Measurements from ENCODE around the gene SLC14A1.

SLC14A1 gene

DNA sequence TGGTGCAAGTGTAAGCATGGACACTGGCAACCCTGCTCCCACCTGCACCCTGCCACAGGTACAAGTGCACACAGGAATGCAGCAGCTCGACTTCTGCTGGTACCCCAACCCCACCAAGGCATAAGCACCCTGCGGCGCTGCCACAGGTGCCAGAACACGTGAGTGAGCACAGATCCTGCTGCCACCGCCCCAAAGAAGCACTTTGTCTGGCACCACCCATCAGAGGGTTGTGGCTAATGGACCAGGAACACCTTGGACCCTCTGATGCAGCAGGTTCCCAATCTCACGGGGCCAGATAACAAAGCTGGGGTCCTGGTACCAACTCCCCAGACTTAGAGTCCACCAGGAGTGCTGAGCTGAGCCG lies 32.2 kb upstream of the SLC14A1 start:
- TF ChIP-seq ZNF274 (IDR thresholded peaks at IDR 0.05; ENCODE audit: low read depth, low read length): no peak
- no peak overlapping the region for H3K4me3 ChIP-seq (ENCODE audit: low read length)

DNA sequence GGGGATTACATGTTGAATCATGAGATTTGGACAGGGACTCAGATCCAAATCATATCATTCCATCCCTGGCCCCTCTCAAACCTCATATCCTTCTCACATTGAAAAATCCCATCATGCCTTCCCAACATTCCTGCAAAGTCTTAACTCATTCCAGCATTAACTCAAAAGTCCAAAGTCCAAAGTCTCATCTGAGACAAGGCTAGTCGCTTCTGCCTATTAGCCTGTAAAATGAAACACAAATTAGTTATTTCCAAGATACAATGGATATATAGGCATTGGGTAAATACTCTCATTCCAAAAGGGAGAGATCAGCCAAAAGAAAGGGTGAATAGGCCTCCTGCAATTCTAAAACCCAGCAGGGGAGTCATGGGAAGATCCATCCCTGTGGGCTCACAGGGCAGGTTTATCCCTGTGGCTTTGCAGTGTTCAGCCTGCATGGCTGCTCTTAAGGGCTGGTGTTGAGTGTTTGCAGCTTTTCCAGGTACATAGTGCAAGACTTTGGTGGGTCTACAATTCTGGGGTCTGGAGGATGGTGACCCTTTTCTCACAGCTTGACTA lies 21.2 kb upstream of the SLC14A1 start:
- no peak overlapping the region for H3K4me3 ChIP-seq (ENCODE audit: low read length)
- no peak for TF ChIP-seq ZNF274 (IDR thresholded peaks at IDR 0.05; ENCODE audit: low read depth, low read length)

DNA sequence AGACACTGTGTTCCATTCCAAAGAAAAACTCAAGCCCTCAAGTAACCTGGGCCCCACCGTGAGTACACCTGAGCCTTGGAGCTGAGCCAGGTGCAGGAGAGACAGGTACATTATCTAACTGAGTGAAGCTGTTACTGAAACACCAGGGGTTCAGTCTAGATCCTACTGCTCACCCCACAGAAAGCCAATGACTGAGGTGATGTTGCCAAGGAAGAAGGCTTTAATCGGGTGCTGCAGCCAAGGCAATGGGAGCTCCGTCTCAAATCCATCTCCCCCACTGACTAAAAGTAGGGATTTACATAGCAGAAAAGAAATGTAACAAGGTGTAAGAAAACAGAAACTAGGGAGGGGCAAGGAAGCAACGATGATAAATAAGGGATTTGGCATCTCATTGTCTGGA lies 15.2 kb upstream of the SLC14A1 start:
- TF ChIP-seq ZNF274 (IDR thresholded peaks at IDR 0.05; ENCODE audit: low read depth, low read length): no peak
- no peak overlapping the region for H3K4me3 ChIP-seq (ENCODE audit: low read length)

DNA sequence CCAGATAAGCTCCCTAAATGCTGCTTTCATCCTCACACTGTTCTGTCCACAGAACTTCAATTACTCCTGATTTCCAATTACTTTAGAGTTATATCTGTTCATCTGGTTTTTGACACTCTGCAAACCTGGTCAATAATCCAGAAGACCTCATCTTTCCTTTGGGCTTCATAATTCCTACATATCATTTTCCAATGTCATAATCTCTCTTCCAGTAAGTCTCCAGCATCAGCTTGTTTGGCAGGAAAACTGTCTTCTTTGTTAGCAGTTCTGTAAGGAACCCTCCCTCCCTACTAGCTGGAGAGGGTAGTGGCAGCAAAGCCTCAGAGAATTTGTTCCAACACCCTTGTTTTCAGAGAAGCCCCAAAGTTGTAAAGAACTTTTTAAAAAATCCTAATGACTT lies 11.9 kb upstream of the SLC14A1 start:
- no peak for TF ChIP-seq ZNF274 (IDR thresholded peaks at IDR 0.05; ENCODE audit: low read depth, low read length)
- H3K4me3 ChIP-seq (ENCODE audit: low read length): no peak overlapping the region

DNA sequence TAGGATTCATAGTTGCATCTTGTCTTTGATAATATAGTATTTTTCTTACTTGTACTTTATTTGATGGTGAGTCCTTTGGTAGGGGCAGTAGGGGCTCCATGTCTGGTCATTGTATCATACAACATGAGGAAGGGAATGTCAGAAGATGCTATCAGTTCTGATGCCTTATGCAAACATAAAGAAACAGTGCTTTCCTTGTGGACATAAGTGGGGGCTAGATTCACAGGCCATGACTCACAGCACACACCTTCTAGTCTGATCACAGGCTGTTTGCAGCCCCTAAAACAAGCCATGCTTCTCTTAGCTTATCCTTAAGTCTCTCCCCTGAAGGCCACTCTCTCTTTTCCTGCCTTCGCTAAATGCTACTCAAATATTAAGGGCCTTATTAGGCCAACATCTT lies 10.7 kb upstream of the SLC14A1 start:
- TF ChIP-seq ZNF274 (IDR thresholded peaks at IDR 0.05; ENCODE audit: low read depth, low read length): no peak
- no peak overlapping the region for H3K4me3 ChIP-seq (ENCODE audit: low read length)

DNA sequence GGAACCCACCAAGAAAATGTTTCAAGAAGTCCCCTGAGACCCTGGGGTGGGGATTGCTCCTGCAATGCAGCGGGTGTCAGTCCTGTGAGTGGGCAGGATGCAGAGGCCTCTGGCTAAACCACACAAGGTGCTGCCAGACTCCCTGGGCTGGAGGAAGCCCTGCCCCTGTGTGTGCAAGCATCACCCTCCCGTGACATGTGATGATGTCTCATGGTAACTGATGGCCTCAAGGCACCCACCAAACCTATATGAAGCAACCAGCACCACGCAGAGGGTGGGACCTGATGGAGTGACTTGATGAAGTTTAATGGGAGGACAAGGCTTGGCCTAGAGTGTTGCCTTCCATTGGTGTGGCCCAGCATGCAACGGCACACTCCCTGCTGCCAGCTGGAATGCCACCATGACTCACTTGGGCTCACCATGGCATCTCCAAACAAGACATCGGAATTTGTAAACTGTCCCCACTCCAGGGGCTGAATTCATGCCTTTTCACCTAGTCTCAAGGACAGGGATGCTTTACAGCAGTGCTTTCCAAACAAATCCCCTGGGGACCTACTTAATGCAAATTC lies 8.7 kb upstream of the SLC14A1 start:
- H3K4me3 ChIP-seq (ENCODE audit: low read length): no peak overlapping the region
- no peak for TF ChIP-seq ZNF274 (IDR thresholded peaks at IDR 0.05; ENCODE audit: low read depth, low read length)

DNA sequence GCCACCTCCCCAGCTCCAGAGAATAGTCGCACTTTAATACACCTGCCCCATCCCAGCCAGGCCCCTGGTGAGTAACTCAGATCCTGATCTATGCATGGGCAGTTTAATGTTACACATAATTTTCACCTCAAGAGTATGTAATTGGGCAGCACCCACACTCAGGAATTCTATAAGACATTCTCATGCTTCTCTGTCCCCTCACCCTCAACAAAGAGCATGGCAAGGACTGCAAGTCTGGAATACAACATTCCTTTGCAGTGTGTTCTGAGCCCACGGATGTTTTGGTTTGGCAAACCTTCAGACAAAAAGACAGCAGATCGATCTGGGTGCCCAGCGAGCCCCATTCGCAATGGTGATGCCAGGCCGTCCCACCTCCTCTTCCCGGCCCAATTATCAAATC lies 4.9 kb upstream of the SLC14A1 start:
- H3K4me3 ChIP-seq (ENCODE audit: low read length): no peak overlapping the region
- TF ChIP-seq ZNF274 (IDR thresholded peaks at IDR 0.05; ENCODE audit: low read depth, low read length): no peak

DNA sequence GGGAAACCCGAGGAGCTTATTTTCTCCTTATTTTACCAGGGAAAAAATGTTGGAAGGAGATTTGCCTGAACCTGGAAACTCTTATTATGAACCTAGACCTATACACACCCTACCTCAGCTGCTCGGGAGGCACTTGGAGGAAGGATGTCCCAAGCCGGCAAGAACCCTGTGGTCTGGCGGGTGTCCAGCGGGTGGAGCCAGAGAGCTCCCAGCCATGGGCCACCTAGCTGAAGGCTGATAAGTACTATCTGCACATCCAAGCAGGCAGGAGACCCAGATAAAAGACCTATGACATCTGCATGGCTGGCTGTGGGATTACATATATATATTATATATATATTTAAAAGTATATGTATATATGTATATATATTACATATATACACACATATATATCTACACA lies 1.1 kb upstream of the SLC14A1 start:
- no peak for TF ChIP-seq ZNF274 (IDR thresholded peaks at IDR 0.05; ENCODE audit: low read depth, low read length)

DNA sequence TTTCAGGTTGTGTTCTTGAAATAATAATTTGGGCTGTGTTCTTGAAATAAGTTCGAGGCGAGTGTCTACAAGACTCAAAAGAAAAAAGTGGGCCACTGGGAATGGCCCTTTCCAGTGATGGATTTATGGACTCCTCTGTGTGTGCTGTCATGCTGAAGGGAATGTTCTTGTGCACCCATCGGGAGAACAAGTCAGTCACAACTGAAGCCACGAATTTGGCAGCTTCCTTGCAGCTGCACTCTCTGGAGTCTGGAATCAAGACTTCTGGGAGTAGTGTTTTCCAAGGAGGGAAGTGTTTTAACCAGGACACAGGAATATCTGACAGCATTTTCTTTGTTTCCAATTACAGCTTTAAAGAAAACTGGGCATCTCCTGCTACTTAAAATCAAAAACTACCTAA lies 620 bp downstream of the SLC14A1 start:
- TF ChIP-seq ZNF274 (IDR thresholded peaks at IDR 0.05; ENCODE audit: low read depth, low read length): no peak
- H3K4me3 ChIP-seq (ENCODE audit: low read length): no peak overlapping the region

More for the DNA sequence above, 1.1 kb upstream of the SLC14A1 start:
- H3K4me3 ChIP-seq (ENCODE audit: low read length): no peak overlapping the region

DNA sequence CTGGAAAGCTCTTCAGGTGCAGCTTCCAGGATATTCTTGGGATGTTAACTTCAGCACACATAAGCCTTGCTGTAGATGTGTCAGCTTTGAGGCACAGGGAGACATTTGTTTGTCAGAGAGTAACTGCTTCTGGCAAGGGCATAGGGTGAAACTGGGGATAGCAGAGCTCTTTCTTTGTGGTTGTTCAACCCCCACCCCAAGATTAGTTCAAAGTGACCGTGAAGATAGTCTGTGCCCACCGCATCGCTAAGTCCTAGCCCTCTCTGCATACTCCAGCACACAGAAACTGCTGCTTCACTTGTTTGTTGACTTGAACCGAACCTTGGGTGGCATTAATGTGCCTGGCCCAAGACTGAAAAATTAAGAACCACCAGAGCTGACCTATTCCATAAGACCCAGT lies 1.4 kb downstream of the SLC14A1 start:
- H3K4me3 ChIP-seq (ENCODE audit: low read length): no peak overlapping the region
- no peak for TF ChIP-seq ZNF274 (IDR thresholded peaks at IDR 0.05; ENCODE audit: low read depth, low read length)

DNA sequence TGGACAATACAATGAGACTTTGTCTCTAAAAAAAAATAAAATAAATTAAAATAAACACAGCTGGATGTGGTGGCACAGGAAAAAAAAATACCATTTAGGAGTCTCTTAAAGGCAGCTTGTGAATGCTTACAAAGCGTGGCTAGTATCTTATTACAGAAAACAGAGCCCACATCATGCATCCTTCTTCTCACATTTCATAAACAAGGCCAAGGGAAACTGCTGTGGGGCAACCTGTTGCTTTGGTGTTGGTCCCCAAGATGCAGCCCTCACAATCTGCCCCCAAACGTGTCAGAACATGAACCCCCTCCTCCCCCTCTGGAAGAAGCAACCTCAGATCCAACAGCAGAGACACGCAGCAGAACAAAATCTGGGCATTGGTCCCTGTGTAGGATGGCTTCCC lies 2.6 kb downstream of the SLC14A1 start:
- H3K4me3 ChIP-seq (ENCODE audit: low read length): no peak overlapping the region
- TF ChIP-seq ZNF274 (IDR thresholded peaks at IDR 0.05; ENCODE audit: low read depth, low read length): no peak

DNA sequence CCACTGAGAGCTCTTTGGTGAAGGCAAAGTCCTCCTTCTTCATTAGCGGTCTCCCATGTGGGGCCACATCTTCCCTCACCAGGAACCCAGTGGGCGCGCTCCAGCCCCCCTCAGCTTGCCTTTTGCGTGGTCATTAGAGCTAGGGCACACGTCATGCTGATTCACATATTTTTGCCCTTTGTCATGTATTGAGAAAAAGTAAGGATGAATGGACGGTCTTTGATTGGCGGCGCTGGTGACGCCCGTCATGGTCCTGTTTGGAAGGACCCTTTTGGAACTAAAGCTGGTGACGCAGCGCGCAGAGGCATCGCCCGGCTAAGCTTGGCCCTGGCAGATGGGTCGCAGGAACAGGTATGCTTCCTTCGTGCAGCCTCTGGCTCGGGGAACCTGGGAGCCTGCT lies 3.1 kb downstream of the SLC14A1 start:
- TF ChIP-seq ZNF274 (IDR thresholded peaks at IDR 0.05; ENCODE audit: low read depth, low read length): no peak
- no peak overlapping the region for H3K4me3 ChIP-seq (ENCODE audit: low read length)

DNA sequence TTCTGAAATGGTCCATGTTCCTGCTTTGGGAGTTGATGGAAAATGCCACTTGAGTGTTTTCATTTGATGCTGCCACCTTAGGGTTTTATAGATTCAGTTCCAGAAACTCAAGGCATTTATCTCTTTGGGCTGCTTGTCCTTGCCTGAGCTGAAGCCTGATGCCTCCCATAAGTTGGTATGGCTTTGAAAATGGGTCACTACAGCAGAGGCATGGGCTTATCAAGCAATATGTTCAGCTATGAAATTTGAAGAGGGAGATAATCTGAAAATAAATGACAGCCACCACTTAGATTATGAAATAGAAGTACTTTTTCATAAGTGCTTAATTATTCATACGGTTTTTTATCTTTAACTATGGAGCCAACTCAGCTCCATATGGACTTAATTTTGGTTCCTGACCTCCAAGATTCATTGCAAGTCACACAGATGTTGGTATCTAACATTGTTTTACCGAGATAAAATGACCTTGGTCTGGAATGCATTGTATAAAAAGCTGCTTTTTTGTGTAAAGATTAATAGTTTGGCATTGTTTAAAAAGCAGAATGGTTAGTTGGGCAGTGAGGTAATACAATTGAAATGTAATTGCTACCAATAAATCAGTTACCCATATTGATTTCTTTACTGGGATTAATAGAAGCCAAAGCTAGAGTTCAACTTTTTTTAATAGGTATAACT lies 4.5 kb downstream of the SLC14A1 start:
- H3K4me3 ChIP-seq (ENCODE audit: low read length): no peak overlapping the region
- no peak for TF ChIP-seq ZNF274 (IDR thresholded peaks at IDR 0.05; ENCODE audit: low read depth, low read length)

DNA sequence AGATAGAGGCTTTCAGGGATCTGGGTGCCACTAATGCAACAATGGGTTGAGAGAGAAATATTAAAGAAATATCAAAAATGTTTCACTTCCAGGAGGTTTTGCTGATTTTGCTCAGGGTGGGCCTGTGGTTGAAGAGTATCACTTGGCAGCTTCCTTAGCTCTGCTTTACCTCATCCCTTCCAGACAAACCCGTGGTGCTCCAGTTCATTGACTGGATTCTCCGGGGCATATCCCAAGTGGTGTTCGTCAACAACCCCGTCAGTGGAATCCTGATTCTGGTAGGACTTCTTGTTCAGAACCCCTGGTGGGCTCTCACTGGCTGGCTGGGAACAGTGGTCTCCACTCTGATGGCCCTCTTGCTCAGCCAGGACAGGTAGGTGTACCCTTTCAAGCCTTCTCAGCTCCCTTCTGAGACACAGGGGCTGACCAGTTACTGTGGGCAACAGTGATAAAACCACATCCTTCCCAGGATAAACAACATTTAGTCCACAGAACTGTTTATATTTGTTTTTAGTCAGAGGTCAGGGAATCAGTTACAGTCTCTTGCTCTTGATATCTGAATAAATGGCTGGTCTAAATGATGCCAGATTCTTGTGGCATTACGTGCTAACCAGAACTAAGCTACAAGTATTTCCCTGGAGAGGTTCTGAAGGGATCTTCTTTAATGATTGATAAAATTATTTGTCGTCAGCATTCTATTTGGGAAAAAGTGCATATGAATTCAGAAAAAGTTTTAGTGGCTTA lies 7.0 kb downstream of the SLC14A1 start:
- no peak for TF ChIP-seq ZNF274 (IDR thresholded peaks at IDR 0.05; ENCODE audit: low read depth, low read length)
- H3K4me3 ChIP-seq (ENCODE audit: low read length): no peak overlapping the region

DNA sequence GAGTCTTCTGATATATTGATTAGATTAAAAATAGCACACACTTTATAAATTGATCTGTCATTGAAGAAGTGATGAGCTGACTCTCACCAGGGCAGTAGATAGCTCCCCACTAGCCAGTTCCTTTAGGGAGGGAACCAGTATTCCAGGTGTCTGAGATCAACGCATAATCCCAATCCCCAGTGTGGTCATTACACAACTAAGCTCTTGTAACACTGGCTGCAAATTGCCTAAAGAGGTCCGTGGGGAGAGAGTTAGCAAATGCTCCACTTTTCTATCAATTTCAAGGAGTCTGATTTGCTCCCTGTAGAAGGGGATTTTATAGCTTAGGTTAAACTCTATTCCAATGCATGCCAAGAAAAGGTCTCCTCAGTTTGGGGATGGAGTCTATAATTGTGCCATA lies 7.7 kb downstream of the SLC14A1 start:
- no peak for TF ChIP-seq ZNF274 (IDR thresholded peaks at IDR 0.05; ENCODE audit: low read depth, low read length)
- H3K4me3 ChIP-seq (ENCODE audit: low read length): no peak overlapping the region

Data from GM08714 (cell line).